ENCODE data around the gene GRK5.

The GRK5 gene

GRCh38 chr10:119360181-119360921, 153.0 kb downstream of the GRK5 start:
- Histone ChIP-seq H3K27me3 (ENCODE audit: insufficient read depth, low read length) (no peaks in the 10 kb centered on the region), H3K4me1 (ENCODE audit: insufficient read depth, low read length) (no peaks in the 10 kb centered on the region), H3K9me3 (ENCODE audit: low read length) (peaks cover 5% of the 10 kb centered on the region), H3K36me3 (ENCODE audit: insufficient read depth, low read length) (no peaks in the 10 kb centered on the region), H3K4me3 (ENCODE audit: low read length) (no peak overlapping the region), H2AFZ (ENCODE audit: low read depth, low read length) (no peak overlapping the region)

- Histone ChIP-seq H3K4me1 (ENCODE audit: insufficient read depth, low read length) (no peaks in the 10 kb centered on the region), H3K36me3 (ENCODE audit: insufficient read depth, low read length) (no peaks in the 10 kb centered on the region), H2AFZ (ENCODE audit: low read depth, low read length) (no peak overlapping the region), H3K4me3 (ENCODE audit: low read length) (no peak overlapping the region), H3K9me3 (ENCODE audit: low read length) (peaks cover 5% of the 10 kb centered on the region), H3K27me3 (ENCODE audit: insufficient read depth, low read length) (no peaks in the 10 kb centered on the region)
These were observed 153.7 kb downstream of the GRK5 start for GRCh38 chr10:119361037-119361436.

DNA sequence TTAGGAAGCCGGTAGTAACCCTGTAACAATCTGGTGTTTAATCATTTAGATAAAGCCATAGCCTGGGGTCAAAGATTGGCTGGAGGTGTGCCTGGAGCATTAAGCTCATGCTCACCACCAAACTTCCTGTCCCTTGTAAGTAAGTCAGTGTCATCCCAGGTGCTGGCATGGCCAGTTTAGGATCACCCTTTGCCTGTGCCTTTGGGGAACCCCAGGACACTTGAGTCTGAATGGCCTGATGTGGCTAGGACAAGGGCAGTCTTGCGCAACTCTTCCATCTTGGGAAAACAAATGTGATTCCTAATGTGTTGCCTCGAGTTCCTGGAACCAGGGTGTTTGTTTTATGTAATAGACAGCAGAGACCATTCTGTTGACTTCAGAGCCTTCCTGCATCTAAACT, 154.8 kb downstream of the GRK5 start:
- Histone ChIP-seq H3K27me3 (ENCODE audit: insufficient read depth, low read length) (no peaks in the 10 kb centered on the region), H3K36me3 (ENCODE audit: insufficient read depth, low read length) (no peaks in the 10 kb centered on the region), H3K9me3 (ENCODE audit: low read length) (peaks cover 2% of the 10 kb centered on the region), H3K4me1 (ENCODE audit: insufficient read depth, low read length) (no peaks in the 10 kb centered on the region), H3K4me3 (ENCODE audit: low read length) (no peak overlapping the region), H2AFZ (ENCODE audit: low read depth, low read length) (no peak overlapping the region)

GRCh38 chr10:119364645-119365600, 157.6 kb downstream of the GRK5 start:
- H2AFZ ChIP-seq (ENCODE audit: low read depth, low read length): no peak overlapping the region
- no peaks in the 10 kb centered on the region for H3K4me1 ChIP-seq (ENCODE audit: insufficient read depth, low read length)
- H3K36me3 ChIP-seq (ENCODE audit: insufficient read depth, low read length): no peaks in the 10 kb centered on the region
- H3K27me3 ChIP-seq (ENCODE audit: insufficient read depth, low read length): no peaks in the 10 kb centered on the region
- H3K4me3 ChIP-seq (ENCODE audit: low read length): no peak overlapping the region
- H3K9me3 ChIP-seq (ENCODE audit: low read length): no peaks in the 10 kb centered on the region

DNA sequence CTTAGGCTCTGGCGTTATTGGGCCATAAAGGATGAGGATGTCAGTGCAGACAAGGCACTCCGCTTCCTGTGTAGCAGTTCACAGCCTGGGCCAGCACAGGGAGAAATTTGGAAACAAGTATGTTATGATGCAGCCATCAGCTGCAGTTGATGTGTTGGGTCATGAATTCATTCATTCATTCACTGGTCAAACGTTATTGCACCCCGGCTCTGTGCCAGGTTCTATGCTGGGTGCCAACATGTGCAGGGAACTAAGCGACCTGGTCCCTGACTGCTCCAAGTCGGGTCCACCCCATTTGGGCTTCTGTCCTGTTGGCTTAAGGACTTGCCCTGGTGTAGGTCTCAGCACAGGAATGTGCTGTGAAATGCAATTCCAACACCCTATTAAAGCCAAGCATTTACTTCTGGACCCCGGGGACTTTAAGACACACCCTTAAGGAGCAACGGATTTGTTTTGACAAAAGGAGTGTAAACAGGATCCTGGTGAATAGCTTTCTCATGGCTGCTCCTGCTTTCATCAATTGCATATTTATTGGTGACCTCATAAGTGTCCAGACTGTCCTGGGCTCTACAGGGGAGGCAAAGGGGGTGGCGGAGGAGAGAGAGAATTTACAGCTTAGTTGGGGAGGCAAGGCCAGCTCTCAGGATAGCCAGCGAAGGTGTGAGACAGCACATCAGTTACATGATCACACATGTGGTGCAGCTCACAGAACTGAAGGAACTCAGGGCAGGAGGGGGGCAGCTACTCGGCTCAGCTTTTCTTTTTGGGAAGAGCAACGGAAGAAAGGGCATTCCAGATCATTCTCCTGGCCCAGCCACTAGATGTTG, 158.6 kb downstream of the GRK5 start:
- Histone ChIP-seq H2AFZ (ENCODE audit: low read depth, low read length) (no peak overlapping the region), H3K9me3 (ENCODE audit: low read length) (no peaks in the 10 kb centered on the region), H3K36me3 (ENCODE audit: insufficient read depth, low read length) (no peaks in the 10 kb centered on the region), H3K27me3 (ENCODE audit: insufficient read depth, low read length) (no peaks in the 10 kb centered on the region), H3K4me1 (ENCODE audit: insufficient read depth, low read length) (no peaks in the 10 kb centered on the region), H3K4me3 (ENCODE audit: low read length) (no peak overlapping the region)

GRCh38 chr10:119367841-119368549, 160.6 kb downstream of the GRK5 start:
- H3K9me3 ChIP-seq (ENCODE audit: low read length): no peaks in the 10 kb centered on the region
- no peaks in the 10 kb centered on the region for H3K4me1 ChIP-seq (ENCODE audit: insufficient read depth, low read length)
- no peak overlapping the region for H2AFZ ChIP-seq (ENCODE audit: low read depth, low read length)
- no peaks in the 10 kb centered on the region for H3K27me3 ChIP-seq (ENCODE audit: insufficient read depth, low read length)
- no peak overlapping the region for H3K4me3 ChIP-seq (ENCODE audit: low read length)
- no peaks in the 10 kb centered on the region for H3K36me3 ChIP-seq (ENCODE audit: insufficient read depth, low read length)

GRCh38 chr10:119368581-119368980, 161.2 kb downstream of the GRK5 start:
- no peaks in the 10 kb centered on the region for H3K36me3 ChIP-seq (ENCODE audit: insufficient read depth, low read length)
- no peaks in the 10 kb centered on the region for H3K4me1 ChIP-seq (ENCODE audit: insufficient read depth, low read length)
- no peaks in the 10 kb centered on the region for H3K9me3 ChIP-seq (ENCODE audit: low read length)
- H2AFZ ChIP-seq (ENCODE audit: low read depth, low read length): no peak overlapping the region
- no peak overlapping the region for H3K4me3 ChIP-seq (ENCODE audit: low read length)
- no peaks in the 10 kb centered on the region for H3K27me3 ChIP-seq (ENCODE audit: insufficient read depth, low read length)

DNA sequence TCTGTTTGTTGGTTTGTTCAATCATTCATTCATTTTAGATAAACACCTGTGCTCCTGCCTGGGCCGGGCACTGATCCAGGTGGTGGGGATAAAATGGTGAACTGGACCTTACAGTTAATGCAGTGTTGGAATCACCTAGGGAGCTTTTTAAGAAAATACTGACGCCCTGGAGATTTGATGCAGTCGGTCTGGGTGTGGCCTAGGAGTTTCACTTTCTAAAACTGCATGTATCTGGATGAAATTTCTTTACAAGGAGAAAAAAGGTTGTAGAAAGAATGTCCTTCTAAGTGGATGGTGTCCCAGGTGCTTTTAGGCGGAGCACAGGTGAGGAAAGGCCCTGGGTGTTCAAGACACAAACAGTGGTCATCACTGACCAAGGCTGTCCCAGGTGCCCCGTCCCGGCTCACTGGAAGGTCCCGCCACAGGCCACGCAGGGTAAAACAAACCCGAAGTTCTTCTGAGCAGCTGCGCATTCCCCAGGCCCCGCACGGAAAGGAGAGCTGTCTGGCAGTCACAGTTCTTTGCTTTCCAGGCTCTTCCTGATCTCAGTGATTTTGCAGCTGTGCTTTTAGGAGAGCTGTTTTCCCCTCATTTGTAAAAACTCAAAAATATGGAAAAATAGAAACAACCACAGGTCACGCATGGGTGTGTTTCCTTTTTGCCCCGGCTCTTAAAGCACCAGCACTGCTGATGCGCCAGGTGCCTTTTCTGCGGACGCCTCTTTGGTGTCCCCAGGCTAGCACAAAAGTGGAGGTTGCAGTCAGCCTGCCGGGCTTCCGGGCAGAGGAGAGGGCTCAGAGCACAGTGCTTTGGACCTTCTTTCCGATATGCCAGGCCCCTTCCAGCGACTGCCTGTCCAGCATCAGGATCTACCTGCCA, 161.9 kb downstream of the GRK5 start:
- Histone ChIP-seq H3K36me3 (ENCODE audit: insufficient read depth, low read length) (no peaks in the 10 kb centered on the region), H3K4me3 (ENCODE audit: low read length) (no peak overlapping the region), H3K9me3 (ENCODE audit: low read length) (no peaks in the 10 kb centered on the region), H3K4me1 (ENCODE audit: insufficient read depth, low read length) (no peaks in the 10 kb centered on the region), H2AFZ (ENCODE audit: low read depth, low read length) (no peak overlapping the region), H3K27me3 (ENCODE audit: insufficient read depth, low read length) (no peaks in the 10 kb centered on the region)

- no peaks in the 10 kb centered on the region for H3K4me1 ChIP-seq (ENCODE audit: insufficient read depth, low read length)
These were observed 162.9 kb downstream of the GRK5 start for GRCh38 chr10:119370111-119370741.

DNA sequence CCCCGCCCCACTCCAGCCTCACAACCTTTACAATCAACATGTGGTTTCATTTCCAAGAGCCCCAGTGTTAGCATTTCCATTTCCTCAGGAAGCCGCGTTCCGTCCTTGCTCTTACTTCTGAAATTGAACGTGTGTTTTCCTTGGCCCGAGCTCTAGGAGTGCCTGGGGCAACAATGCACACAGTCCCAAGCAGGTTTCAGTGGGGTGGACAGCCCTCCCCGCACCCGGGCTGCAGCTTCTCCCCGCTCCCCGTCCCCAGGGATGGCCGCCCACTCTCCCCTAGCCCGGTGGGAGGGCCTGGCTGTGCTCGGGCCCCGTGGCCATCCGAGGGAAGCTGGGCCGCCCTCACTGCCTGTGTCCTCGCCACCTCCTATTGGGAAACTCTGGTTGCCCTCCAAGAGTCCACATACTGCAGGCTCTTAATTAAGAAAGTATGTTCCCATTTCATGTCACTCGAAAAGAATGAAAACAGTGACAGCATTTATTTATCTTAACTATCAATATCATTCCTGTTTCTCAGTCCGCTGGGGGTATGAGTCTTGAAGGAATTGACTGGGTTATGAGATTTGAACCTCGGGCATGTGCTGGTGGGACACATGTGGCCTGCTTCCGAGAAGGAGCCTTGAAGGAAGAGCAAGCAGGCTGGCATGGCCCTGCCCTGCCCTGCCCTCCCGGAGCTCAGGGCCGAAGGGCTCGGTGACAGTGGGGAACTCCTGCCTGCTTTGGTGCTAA, 163.8 kb downstream of the GRK5 start:
- no peak overlapping the region for H3K4me3 ChIP-seq (ENCODE audit: low read length)

More at GRCh38 chr10:119370111-119370741, 162.9 kb downstream of the GRK5 start:
- H2AFZ ChIP-seq (ENCODE audit: low read depth, low read length): no peak overlapping the region
- H3K36me3 ChIP-seq (ENCODE audit: insufficient read depth, low read length): no peaks in the 10 kb centered on the region
- no peak overlapping the region for H3K4me3 ChIP-seq (ENCODE audit: low read length)
- H3K9me3 ChIP-seq (ENCODE audit: low read length): no peaks in the 10 kb centered on the region
- H3K27me3 ChIP-seq (ENCODE audit: insufficient read depth, low read length): no peaks in the 10 kb centered on the region

More for the DNA sequence above, 163.8 kb downstream of the GRK5 start:
- no peaks in the 10 kb centered on the region for H3K36me3 ChIP-seq (ENCODE audit: insufficient read depth, low read length)
- H3K9me3 ChIP-seq (ENCODE audit: low read length): no peaks in the 10 kb centered on the region
- H3K27me3 ChIP-seq (ENCODE audit: insufficient read depth, low read length): no peaks in the 10 kb centered on the region
- no peaks in the 10 kb centered on the region for H3K4me1 ChIP-seq (ENCODE audit: insufficient read depth, low read length)
- no peak overlapping the region for H2AFZ ChIP-seq (ENCODE audit: low read depth, low read length)
